Adipose tissue (tissue), 3 donors: Measurements from ENCODE around the gene WDR72. TPM values are rescaled to one million over a fixed set of nuclear protein-coding genes. Genes with fewer than 3 reads are reported as not detected.
"Not testable (repeated sequence)": the region's sequence is repeated elsewhere in the genome, so short reads cannot be mapped to it uniquely, and the experiment has no call there.

Source experiments
- H3K27ac ChIP-seq: one replicate; pipeline ENCODE4 v1.5.1; 2013; ENCODE audit warnings: low read depth, low read length
- WGBS, 3 donors: extraction: QIAGEN DNeasy Blood & Tissue Kit; methylation state at CpG; one replicate each; pipeline ENCODE4 v1.1.7; 2013; 5-methylcytosine and 5-hydroxymethylcytosine counted together
- polyA plus RNA-seq, 3 donors: library from polyadenylated mRNA; stranded (reverse); fragments of 200-250 nt; gene quantifications; one replicate each; pipeline ENCODE4 v1.2.3, GENCODE V29; 2013
- donor health status: healthy with polysubstance abuse.
- donor health status: Bipolar disorder and iron deficiency.
- donor health status: healthy.

Gene WDR72
- polyA plus RNA-seq, 3 donors, result 0.04 to 0.60 TPM; not detected in 1

GRCh38 chr15:53716909-53717876 lies 42.3 kb downstream of the WDR72 start:
- H3K27ac ChIP-seq, result no peak overlapping the region
- whole genome bisulfite sequencing, 3 donors, result 25 to 29% (median 27%) methylated on average over 3 of the region's 3 CpGs

GRCh38 chr15:53713218-53713617 lies 46.2 kb downstream of the WDR72 start:
- H3K27ac ChIP-seq, result no peak overlapping the region

GRCh38 chr15:53710906-53711305 lies 48.6 kb downstream of the WDR72 start:
- 34 to 73% (median 73%) methylated on average over 4 of the region's 4 CpGs for WGBS, 3 donors
- H3K27ac ChIP-seq, result no peak overlapping the region

More at GRCh38 chr15:53713218-53713617, 46.2 kb downstream of the WDR72 start:
- 93 to 97% (median 95%) methylated on average over 6 of the region's 6 CpGs for WGBS, 3 donors

DNA sequence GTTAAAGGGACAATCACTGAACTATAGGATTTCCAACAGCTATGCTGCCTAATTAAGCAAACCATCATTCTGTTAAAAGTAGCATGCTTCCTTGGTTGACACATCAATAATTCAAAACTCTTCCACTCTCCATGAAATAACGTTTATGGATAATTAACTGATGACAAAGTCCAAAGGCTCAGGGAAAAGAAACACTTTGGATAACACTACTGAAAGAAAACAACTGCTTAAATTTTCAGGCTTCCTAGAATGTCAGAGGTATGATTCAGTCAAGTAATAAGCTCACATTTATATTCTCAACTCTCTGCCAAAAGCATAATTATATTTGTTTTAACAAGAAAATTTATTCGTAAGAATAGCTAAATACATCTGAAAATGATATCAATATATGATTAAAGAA lies 49.6 kb downstream of the WDR72 start:
- 40 to 58% (median 51%) methylated on average over 2 of the region's 2 CpGs for WGBS, 3 donors
- H3K27ac ChIP-seq, result no peak overlapping the region

DNA sequence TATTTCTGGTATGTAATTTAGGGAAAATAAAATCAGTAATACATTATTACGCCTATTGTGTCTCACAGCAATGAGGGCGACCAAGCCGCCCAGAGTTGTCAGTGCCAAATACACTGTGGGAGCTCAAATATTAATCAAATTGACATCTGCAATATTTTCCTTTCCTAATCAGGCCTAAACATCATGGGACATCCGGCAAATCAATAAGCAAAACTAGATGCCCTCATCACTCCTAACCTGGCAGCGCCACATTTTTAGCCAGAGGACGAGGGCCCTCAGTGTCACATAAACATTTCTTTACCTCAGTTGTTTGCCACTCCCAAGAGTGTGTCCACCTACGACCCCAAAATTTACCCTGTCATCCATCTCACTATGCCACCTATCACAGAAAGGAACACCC lies 64.1 kb downstream of the WDR72 start:
- 69 to 88% (median 80%) methylated on average over 7 of the region's 7 CpGs for WGBS, 3 donors
- no peak overlapping the region for H3K27ac ChIP-seq

- no peak overlapping the region for H3K27ac ChIP-seq
- 19 to 58% (median 33%) methylated on average over 1 of the region's 1 CpG for WGBS, 3 donors
These were observed 65.0 kb downstream of the WDR72 start for GRCh38 chr15:53694476-53694874.

- WGBS, 3 donors, result 15 to 30% (median 26%) methylated on average over 7 of the region's 7 CpGs
- H3K27ac ChIP-seq, result no peak overlapping the region
These were observed 65.6 kb downstream of the WDR72 start for GRCh38 chr15:53693729-53694475.

DNA sequence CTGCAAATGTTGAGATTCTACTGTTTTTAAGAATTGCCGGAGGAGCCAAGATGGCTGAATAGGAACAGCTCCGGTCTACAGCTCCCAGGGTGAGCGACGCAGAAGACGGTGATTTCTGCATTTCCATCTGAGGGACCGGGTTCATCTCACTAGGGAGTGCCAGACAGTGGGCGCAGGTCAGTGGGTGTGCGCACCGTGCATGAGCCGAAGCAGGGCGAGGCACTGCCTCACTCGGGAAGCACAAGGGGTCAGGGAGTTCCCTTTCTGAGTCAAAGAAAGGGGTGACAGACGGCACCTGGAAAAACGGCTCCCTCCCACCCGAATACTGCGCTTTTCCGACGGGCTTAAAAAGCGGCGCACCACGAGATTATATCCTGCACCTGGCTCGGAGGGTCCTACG lies 75.3 kb downstream of the WDR72 start:
- not testable (repeated sequence) for H3K27ac ChIP-seq
- WGBS, 3 donors, result 88 to 94% (median 89%) methylated on average over 18 to 23 of the region's 23 CpGs

DNA sequence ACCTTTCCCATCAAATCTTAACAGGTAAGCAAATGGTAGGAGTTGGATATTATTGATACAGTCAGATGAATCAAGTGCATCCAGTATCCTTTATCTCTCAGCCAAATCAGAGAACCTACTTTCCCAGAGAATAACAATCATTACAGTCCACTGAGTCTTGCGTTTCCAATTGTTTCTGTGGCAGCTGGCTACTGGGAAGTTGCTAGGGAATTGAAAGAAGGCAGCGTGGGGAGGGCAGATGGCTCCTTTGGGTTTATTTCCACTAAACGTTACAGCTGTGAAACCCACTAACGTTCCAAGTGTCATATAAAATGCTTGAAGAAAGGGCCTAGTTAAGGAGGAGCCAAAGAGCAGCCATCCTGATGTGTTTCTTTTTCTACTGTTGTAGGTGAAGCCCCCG lies 78.4 kb downstream of the WDR72 start:
- WGBS, 3 donors, result 66 to 79% (median 70%) methylated on average over 5 of the region's 5 CpGs
- H3K27ac ChIP-seq, result no peak overlapping the region

- no peak overlapping the region for H3K27ac ChIP-seq
These were observed 83.6 kb downstream of the WDR72 start for GRCh38 chr15:53675832-53676231.

- H3K27ac ChIP-seq, result no peak overlapping the region
- 68 to 77% (median 75%) methylated on average over 4 of the region's 4 CpGs for WGBS, 3 donors
These were observed 87.9 kb downstream of the WDR72 start for GRCh38 chr15:53671545-53671944.

GRCh38 chr15:53670701-53671100 lies 88.8 kb downstream of the WDR72 start:
- WGBS, 3 donors, result 72 to 96% (median 84%) methylated on average over 3 of the region's 3 CpGs

DNA sequence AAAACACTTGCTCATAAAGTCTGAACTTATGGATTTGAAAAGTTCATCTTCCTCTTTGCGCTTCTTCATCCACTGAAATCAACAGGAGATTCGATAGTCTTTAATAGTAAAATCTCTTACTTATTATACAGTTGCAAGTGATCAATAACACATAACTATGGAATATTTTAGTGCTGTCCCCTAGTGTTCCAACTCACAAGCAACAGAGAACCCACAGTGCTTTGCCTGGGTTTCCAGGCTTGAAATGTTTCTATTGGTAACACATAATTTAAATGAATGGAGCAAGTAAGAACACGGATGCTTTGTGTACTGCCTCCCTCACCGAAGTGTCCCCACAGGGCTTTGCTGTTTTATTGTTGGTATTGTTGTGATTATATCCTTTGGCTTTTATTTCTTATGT lies 93.5 kb downstream of the WDR72 start:
- WGBS, 3 donors, result 30 to 81% (median 72%) methylated on average over 4 of the region's 4 CpGs
- no peak overlapping the region for H3K27ac ChIP-seq

More at GRCh38 chr15:53670701-53671100, 88.8 kb downstream of the WDR72 start:
- H3K27ac ChIP-seq, result no peak overlapping the region

- WGBS, 3 donors, result 44 to 60% (median 51%) methylated on average over 11 of the region's 11 CpGs
- H3K27ac ChIP-seq, result no peak overlapping the region
These were observed 100.5 kb downstream of the WDR72 start for GRCh38 chr15:53658827-53659555.

GRCh38 chr15:53658255-53658654 lies 101.2 kb downstream of the WDR72 start:
- H3K27ac ChIP-seq, result no peak overlapping the region
- WGBS, 3 donors, result 63 to 84% (median 75%) methylated on average over 2 of the region's 2 CpGs

DNA sequence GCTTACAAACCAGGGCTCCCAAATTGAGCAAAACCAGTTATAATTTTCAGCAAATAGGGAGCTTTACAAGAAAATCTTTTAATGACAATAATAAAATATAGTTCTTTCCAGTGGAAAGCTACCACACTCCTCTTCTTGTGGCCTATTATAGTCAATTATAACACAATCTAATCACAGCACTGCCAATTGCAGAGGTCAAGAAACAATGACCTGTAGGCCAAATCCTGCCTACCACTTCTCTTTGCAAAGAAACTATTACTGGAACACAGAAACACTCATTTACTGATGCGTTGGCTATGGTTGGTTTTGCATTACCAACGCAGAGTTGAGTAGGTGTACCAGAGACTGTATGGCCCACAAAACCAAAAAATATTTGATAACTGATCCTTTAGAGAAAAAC lies 110.5 kb downstream of the WDR72 start:
- 88 to 98% (median 93%) methylated on average over 2 of the region's 2 CpGs for WGBS, 3 donors

GRCh38 chr15:53644660-53645059 lies 114.8 kb downstream of the WDR72 start:
- 54 to 86% (median 75%) methylated on average over 6 of the region's 6 CpGs for WGBS, 3 donors
- H3K27ac ChIP-seq, result no peak overlapping the region

More for the DNA sequence above, 110.5 kb downstream of the WDR72 start:
- H3K27ac ChIP-seq, result no peak overlapping the region

DNA sequence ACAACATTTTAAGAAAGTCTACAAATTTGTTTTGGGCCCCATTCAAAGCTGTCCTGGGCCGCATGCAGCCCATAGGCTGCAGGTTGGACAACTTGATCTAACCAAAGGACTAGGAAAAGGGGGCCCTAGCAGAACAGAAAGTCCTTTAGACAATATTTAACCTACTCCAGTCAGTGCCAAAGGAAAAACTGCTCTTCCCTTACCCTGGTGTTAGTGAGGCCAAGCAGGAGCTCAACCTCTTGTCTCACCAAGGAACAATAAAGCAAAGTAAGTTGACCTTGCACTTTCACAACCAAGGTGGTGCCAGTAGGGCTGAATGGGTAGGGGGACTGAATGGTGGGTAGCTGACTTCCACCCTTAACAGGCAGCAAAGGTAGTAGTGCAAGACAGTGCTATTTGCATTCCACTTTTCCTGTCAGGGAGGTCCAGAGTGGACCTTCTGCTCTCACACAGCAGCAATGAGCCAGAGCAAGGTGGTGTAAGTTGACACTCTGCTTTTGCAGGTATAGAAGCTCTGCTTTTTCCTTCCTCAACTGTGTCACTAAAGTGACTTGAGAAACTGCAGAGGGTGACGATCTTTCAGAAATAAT lies 124.9 kb downstream of the WDR72 start:
- H3K27ac ChIP-seq, result no peak overlapping the region
- 87 to 91% (median 87%) methylated on average over 2 of the region's 2 CpGs for WGBS, 3 donors
